PFSK-1 (cell line): ENCODE measurements around the gene SCUBE3.

ENCODE experiments used
- FOXP2 ChIP-seq: optimal IDR thresholded peaks from 2 replicates; pipeline ENCODE3; 2011; ENCODE audit warnings: borderline replicate concordance, control low read depth, inconsistent platforms; ENCODE audit not compliant: insufficient read depth; ENCODE audit errors: extremely low read length, extremely low read depth
- POLR2AphosphoS5 ChIP-seq: IDR thresholded peaks from 2 replicates; pipeline ENCODE4 v1.6.1; 2012; ENCODE audit warnings: low read depth, mild to moderate bottlenecking, control low read depth, low read length, moderate library complexity
- SIN3A ChIP-seq: IDR thresholded peaks from 2 replicates; pipeline ENCODE4 v1.6.1; 2012; ENCODE audit warnings: mild to moderate bottlenecking, low read length, moderate library complexity, borderline replicate concordance; ENCODE audit not compliant: insufficient read depth
- TAF1 ChIP-seq: IDR thresholded peaks from 2 replicates; pipeline ENCODE4 v1.6.1; 2012; ENCODE audit warnings: low read length, control low read depth, borderline replicate concordance; ENCODE audit not compliant: insufficient read depth
- TF ChIP-seq, protein P1 (sequence below), 2 experiments: IDR thresholded peaks; 2 replicates each; pipeline versions ENCODE4 v1.6.1 to v1.8.0; 2011 to 2012; ENCODE audit warnings: low read depth in 2 of 2, low read length in 2 of 2, control low read depth in 1 of 2, inconsistent platforms in 1 of 2, mild to moderate bottlenecking in 1 of 2, moderate library complexity in 1 of 2; ENCODE audit not compliant: insufficient read depth in 1 of 2

The SCUBE3 gene

DNA sequence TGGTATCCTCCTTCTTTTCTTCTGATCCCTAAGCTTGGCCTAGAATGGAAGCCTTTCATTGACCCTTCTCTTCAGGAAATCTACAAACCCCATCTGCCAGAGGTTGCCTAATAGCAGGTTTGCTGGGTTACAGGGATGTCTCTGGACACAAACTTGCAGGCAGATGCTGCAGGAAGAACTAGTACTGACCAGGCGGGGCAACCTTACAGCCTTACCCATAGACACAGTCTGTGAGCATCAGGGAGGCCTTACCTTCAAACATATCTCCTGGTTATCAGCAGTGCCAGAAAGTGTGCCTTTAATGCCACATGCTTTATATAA lies 2.6 kb downstream of the SCUBE3 start:
- TF ChIP-seq SIN3A (no peak), POLR2AphosphoS5 (no peak), TAF1 (no peak), FOXP2 (no peak)
- TF ChIP-seq, protein P1, sequence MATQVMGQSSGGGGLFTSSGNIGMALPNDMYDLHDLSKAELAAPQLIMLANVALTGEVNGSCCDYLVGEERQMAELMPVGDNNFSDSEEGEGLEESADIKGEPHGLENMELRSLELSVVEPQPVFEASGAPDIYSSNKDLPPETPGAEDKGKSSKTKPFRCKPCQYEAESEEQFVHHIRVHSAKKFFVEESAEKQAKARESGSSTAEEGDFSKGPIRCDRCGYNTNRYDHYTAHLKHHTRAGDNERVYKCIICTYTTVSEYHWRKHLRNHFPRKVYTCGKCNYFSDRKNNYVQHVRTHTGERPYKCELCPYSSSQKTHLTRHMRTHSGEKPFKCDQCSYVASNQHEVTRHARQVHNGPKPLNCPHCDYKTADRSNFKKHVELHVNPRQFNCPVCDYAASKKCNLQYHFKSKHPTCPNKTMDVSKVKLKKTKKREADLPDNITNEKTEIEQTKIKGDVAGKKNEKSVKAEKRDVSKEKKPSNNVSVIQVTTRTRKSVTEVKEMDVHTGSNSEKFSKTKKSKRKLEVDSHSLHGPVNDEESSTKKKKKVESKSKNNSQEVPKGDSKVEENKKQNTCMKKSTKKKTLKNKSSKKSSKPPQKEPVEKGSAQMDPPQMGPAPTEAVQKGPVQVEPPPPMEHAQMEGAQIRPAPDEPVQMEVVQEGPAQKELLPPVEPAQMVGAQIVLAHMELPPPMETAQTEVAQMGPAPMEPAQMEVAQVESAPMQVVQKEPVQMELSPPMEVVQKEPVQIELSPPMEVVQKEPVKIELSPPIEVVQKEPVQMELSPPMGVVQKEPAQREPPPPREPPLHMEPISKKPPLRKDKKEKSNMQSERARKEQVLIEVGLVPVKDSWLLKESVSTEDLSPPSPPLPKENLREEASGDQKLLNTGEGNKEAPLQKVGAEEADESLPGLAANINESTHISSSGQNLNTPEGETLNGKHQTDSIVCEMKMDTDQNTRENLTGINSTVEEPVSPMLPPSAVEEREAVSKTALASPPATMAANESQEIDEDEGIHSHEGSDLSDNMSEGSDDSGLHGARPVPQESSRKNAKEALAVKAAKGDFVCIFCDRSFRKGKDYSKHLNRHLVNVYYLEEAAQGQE (IDR thresholded peaks at IDR 0.05; ENCODE audit: insufficient read depth in 1 of 2, low read depth in 2 of 2, low read length in 2 of 2), result no peak

DNA sequence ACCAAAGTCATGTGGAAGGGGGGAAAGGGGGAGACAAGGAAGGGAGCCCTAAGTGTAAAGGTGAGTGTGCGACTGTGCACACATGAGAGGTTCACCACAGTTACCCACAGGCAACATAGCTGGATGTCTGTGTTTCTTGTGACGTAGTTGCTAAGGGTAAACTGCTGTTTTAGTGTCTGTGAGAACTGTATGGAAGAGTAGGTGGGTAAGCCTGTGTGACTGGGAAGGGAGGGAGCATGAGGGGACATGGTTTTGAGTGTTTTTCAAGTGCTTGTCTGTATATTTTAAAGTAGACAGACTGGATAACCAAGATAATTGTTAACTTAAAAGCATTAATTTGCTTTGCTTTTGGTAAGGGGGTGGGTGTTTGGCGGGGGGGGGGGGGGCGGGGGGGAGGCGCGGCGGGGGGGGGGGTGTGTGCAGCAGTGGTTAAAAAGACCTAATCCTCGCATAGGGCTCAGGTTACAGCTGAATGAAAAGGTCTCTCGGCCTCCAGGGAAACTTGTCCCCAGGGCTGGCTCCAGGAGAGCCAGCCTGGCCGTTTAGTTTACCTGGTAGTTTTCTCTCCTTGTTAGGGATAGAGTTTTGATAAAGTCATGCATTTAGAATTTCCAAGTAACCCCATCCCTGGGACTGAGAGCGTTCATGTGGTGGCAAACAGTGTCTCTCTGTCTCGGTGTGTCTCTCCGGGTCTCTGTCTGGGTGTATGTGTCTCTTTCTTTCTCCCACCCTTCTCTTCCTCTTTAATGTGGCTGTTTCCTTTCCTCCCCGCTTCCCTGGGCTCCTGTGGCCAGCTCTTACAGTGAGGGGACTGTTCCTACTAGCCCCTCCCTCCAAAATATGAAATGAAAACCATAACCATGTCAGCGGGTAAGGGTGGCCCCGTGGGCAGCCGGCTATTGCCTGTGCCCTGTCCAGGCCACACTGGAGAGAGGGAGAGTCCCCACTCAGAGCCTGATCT lies 3.4 kb downstream of the SCUBE3 start:
- TF ChIP-seq TAF1, result no peak

DNA sequence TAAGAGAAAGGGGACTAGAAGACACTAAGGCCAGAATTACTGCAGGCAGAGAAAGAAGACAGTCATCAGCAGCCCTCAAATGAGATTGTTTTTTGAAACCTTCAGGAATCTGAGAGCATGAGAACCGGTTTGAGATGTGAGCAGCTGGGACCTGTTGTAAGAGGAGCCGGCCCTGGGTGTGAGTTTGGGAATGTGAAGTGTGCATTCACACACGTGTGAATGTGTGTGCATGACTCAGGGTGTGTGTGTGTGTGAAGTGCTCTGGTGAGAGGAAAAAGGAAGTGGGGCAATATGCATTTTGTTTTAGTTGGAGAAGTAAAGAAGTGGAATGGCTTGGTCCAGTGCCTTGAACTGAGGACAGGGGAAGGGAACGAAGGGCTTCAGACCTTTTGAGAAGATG lies 4.3 kb downstream of the SCUBE3 start:
- TF ChIP-seq, protein P1 (IDR thresholded peaks at IDR 0.05; ENCODE audit: insufficient read depth in 1 of 2, low read depth in 2 of 2, low read length in 2 of 2), result no peak
- TF ChIP-seq SIN3A (no peak), FOXP2 (no peak), TAF1 (no peak), POLR2AphosphoS5 (no peak)

DNA sequence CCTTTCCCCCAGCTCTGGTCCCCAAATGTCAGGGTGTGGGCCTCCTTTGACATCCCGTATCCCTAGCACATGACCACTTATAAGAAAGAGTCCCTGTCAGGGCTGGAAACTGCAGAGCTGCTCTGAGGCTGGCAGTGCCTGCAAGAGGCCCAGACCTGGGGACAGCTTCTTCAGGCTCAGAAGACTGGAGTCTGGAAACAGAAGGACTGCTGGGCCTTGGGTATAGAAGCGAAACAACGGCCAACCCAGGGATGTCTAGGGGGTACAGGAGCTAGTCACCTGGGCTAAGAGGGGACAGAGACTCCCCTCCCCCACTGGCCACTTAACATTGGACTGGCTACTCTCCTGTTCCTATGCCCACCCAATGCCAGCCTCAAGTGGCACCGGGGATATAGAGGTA lies 4.7 kb downstream of the SCUBE3 start:
- TF ChIP-seq POLR2AphosphoS5 (no peak), TAF1 (no peak), SIN3A (no peak), FOXP2 (no peak)
- TF ChIP-seq, protein P1 (IDR thresholded peaks at IDR 0.05; ENCODE audit: insufficient read depth in 1 of 2, low read depth in 2 of 2, low read length in 2 of 2), result no peak

DNA sequence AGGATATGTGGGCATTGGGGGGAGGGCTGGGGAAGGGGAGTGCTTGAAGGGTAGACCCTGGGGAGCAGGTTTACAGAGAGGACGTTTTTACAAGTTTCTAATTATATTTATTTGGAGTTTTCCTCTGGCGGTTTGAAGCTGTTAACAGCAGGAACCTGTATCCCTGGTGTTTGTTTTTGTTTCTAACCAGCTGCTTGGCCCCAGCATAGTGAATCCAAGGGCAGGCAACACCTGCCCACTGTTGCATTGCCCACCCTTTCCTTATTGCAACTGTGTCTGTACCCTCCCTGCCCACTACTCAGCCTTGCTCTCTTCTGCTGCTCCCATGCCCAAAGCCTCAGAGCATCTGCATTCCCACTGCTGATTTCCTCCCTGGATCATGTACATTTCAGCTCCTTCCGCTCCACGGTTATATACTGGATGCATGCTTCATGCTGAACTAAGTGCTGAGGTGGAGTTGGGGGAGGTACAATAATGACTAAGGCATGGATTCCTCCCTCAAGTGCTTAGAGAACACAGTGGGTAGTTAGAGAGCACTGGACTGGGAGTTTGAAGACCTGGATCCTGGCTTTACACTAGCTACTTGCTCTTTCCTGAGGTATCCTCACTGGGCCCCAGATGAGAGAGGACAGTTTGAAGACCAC lies 6.0 kb downstream of the SCUBE3 start:
- TF ChIP-seq FOXP2, result no peak
- TF ChIP-seq SIN3A, result no peak
- TF ChIP-seq POLR2AphosphoS5, result no peak
- no peak for TF ChIP-seq TAF1
- TF ChIP-seq, protein P1 (IDR thresholded peaks at IDR 0.05; ENCODE audit: insufficient read depth in 1 of 2, low read depth in 2 of 2, low read length in 2 of 2), result no peak
